Right lobe of liver (tissue), 4 donors: ENCODE measurements around the gene PPM1A.

ENCODE experiments used
- CTCF ChIP-seq, 4 donors: fragments of 200-600 bp in 3 of 4; fragments of 450-650 bp in 1 of 4; IDR thresholded peaks; one replicate each; pipeline versions ENCODE4 v1.5.1 to v1.8.0; 2016 to 2022; ENCODE audit warnings: antibody characterized with exemption in 4 of 4, mild to moderate bottlenecking in 2 of 4
- POLR2A ChIP-seq: fragments of 450-650 bp; IDR thresholded peaks from one replicate; pipeline ENCODE4 v1.6.1; 2017; ENCODE audit warnings: antibody characterized with exemption, mild to moderate bottlenecking
- donor health status: DM: no; HTN: no; CAD: no.
- donor health status: DM: no; HTN: no; CAD: no.
- donor health status: DM: no; HTN: yes; CAD: no.

GRCh38 chr14:60339571-60339970, 90.5 kb downstream of the PPM1A start:
- TF ChIP-seq POLR2A (no peak), CTCF (IDR thresholded peaks at IDR 0.05) (no peak)
